ENCODE measurements around the gene ENTPD2.
"Not testable (repeated sequence)": the region's sequence is repeated elsewhere in the genome, so short reads cannot be mapped to it uniquely, and the experiment has no call there.

The ENTPD2 gene

GRCh38 chr9:137044502-137045177 lies 9.2 kb downstream of the ENTPD2 start:
- DNase-seq, result no peak

GRCh38 chr9:137044037-137044436 lies 9.8 kb downstream of the ENTPD2 start:
- DNase-seq, result no peak

GRCh38 chr9:137042751-137043727 lies 10.8 kb downstream of the ENTPD2 start:
- no peak for DNase-seq

- no peak for DNase-seq
Observed at GRCh38 chr9:137041124-137041523, 12.7 kb downstream of the ENTPD2 start.

GRCh38 chr9:137040568-137040967 lies 13.3 kb downstream of the ENTPD2 start:
- DNase-seq, result no peak

GRCh38 chr9:137039611-137040366 lies 14.1 kb downstream of the ENTPD2 start:
- DNase-seq, result no peak

- no peak for DNase-seq
Observed at GRCh38 chr9:137038916-137039315, 14.9 kb downstream of the ENTPD2 start.

- no peak for DNase-seq
Observed at GRCh38 chr9:137037483-137037882, 16.4 kb downstream of the ENTPD2 start.

GRCh38 chr9:137037035-137037434 lies 16.8 kb downstream of the ENTPD2 start:
- DNase-seq, result no peak

GRCh38 chr9:137035937-137036336 lies 17.9 kb downstream of the ENTPD2 start:
- DNase-seq, result no peak

GRCh38 chr9:137035507-137035834 lies 18.4 kb downstream of the ENTPD2 start:
- DNase-seq, result no peak

GRCh38 chr9:137034709-137035506 lies 19.0 kb downstream of the ENTPD2 start:
- peak; percentile 80 for DNase-seq

GRCh38 chr9:137034039-137034708 lies 19.7 kb downstream of the ENTPD2 start:
- peak; percentile 76 for DNase-seq

- not testable (repeated sequence) for DNase-seq
Observed at GRCh38 chr9:137033481-137033880, 20.4 kb downstream of the ENTPD2 start.

GRCh38 chr9:137032858-137033257 lies 21.0 kb downstream of the ENTPD2 start:
- DNase-seq, result peak; percentile 84

- DNase-seq, result peak; percentile 38
Observed at GRCh38 chr9:137031904-137032640, 21.8 kb downstream of the ENTPD2 start, which contains the start of gene FUT7. TSS of gene FUT7 (minus strand) at chr9:137032088. CDS start at chr9:137031991, 97 bp downstream.

GRCh38 chr9:137030538-137031527 lies 23.0 kb downstream of the ENTPD2 start:
- peak; percentile 91 for DNase-seq

GRCh38 chr9:137030006-137030405 lies 23.9 kb downstream of the ENTPD2 start:
- no peak for DNase-seq

- peak; percentile 85 for DNase-seq
Observed at GRCh38 chr9:137029058-137029936, 24.6 kb downstream of the ENTPD2 start.

Measured in GDM1 (cell line).